A673 (cell line): ENCODE data around the gene STAG1. TPM values are rescaled to one million over a fixed set of nuclear protein-coding genes. Genes with fewer than 3 reads are reported as not detected.

Experiments used
- BruUV-seq: library from RNA; stranded (reverse); fragments of 400-500 nt; replicated peaks from 2 replicates; lab custom pipeline; 2021; lab: Mats Ljungman, UMichigan
- CTCF ChIA-PET: fragments of 300-600 bp; sonication (Branson Sonifier 250); formaldehyde crosslinking; loops from one replicate; lab custom pipeline; 2022; ENCODE audit warnings: antibody characterized with exemption; lab: Charles Lee
- POLR2A ChIA-PET: fragments of 300-600 bp; sonication (Branson Sonifier 250); formaldehyde crosslinking; loops from one replicate; lab custom pipeline; 2022; ENCODE audit warnings: antibody characterized with exemption; ENCODE audit not compliant: low non-redundant PET; lab: Charles Lee
- DNase-seq: peaks from one replicate; pipeline ENCODE4 v3.0.0-alpha.2; 2015; ENCODE audit warnings: low spot score
- H3K27ac ChIP-seq: fragments of 200-600 bp; sonication (generic); 2 replicates; pipeline ENCODE4 v1.5.1; 2016; ENCODE audit warnings: mixed run types, low read depth, mild to moderate bottlenecking, mixed read lengths, antibody characterized with exemption, low read length; ENCODE audit not compliant: poor library complexity, severe bottlenecking
- H3K27me3 ChIP-seq: fragments of 200-600 bp; sonication (generic); replicated peaks from 2 replicates; pipeline ENCODE4 v1.6.1; 2017; ENCODE audit warnings: mixed run types, low read depth, mild to moderate bottlenecking, mixed read lengths, antibody characterized with exemption, low read length; ENCODE audit not compliant: insufficient read depth, poor library complexity
- H3K36me3 ChIP-seq: fragments of 200-600 bp; sonication (generic); 2 replicates; pipeline ENCODE4 v1.6.1; 2016; ENCODE audit warnings: mixed run types, mild to moderate bottlenecking, mixed read lengths, antibody characterized with exemption, low read length; ENCODE audit not compliant: insufficient read depth, poor library complexity, severe bottlenecking
- H3K4me1 ChIP-seq: fragments of 200-600 bp; sonication (generic); 2 replicates; pipeline ENCODE4 v1.6.1; 2017; ENCODE audit warnings: mixed run types, mild to moderate bottlenecking, mixed read lengths, antibody characterized with exemption, low read length; ENCODE audit not compliant: insufficient read depth, poor library complexity, severe bottlenecking
- H3K4me3 ChIP-seq: fragments of 200-600 bp; sonication (generic); 2 replicates; pipeline ENCODE4 v1.5.1; 2016; ENCODE audit warnings: low read depth, mixed run types, mild to moderate bottlenecking, mixed read lengths, low read length; ENCODE audit not compliant: poor library complexity, severe bottlenecking
- H3K9me3 ChIP-seq: fragments of 200-600 bp; sonication (generic); 2 replicates; pipeline ENCODE4 v1.6.1; 2016; ENCODE audit warnings: mixed run types, low read depth, mild to moderate bottlenecking, mixed read lengths, antibody characterized with exemption, low read length; ENCODE audit not compliant: poor library complexity, severe bottlenecking
- EZH2 ChIP-seq: fragments of 200-600 bp; sonication (generic); IDR thresholded peaks from 2 replicates; pipeline ENCODE4 v1.6.1; 2017; ENCODE audit warnings: borderline replicate concordance, low read depth, mild to moderate bottlenecking, mixed read lengths, antibody characterized with exemption, low read length; ENCODE audit not compliant: poor library complexity, severe bottlenecking
- intact Hi-C: fragments of 100-400 bp; cut with micrococcal nuclease; formaldehyde crosslinking; loops from one replicate; pipeline ENCODE4 v1.10.0; 2022; ENCODE audit not compliant: unreplicated experiment
- total RNA-seq: library from RNA; stranded (reverse); gene quantifications from 2 replicates; pipeline ENCODE4 v1.2.3, GENCODE V29; 2021
- TF ChIP-seq, protein P1 (sequence below): fragments of 300-800, 200-600 bp; sonication (generic); conservative IDR thresholded peaks from 2 replicates; pipeline ENCODE4 v1.5.1; 2017; ENCODE audit warnings: low read depth, mild to moderate bottlenecking, antibody characterized with exemption, low read length, moderate library complexity, mixed read lengths

The STAG1 gene
- total RNA-seq, 1 experiment from 2014 or later, result 47.4 TPM

DNA sequence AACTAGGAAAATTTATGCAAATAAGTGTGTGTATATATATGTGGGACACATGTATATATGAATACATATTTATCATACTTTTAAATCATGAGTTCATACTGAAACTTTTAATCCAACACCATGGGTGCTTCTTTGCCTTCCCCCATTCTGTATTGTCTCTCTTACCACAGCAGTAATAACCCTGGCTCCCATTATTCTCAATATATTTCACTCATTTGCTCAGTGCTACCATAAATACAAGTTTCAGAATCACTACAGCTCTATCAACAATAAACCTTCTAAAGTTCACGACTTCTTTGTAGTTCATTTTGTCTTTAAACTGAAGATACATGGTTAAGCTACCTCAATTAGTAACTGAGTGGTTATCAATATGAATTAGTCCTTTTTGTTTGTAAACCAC lies 419.9 kb downstream of the STAG1 start:
- intact Hi-C loops, result no loop called here
- H3K4me1 ChIP-seq, result no peaks in the 10 kb centered on the region
- peaks cover 24% of the 10 kb centered on the region for H3K36me3 ChIP-seq
- POLR2A ChIA-PET, result no interaction called here
- no peaks in the 10 kb centered on the region for H3K27me3 ChIP-seq
- CTCF ChIA-PET, result no interaction called here
- no peak overlapping the region for H3K4me3 ChIP-seq
- BruUV-seq, result no TSS peak
- H3K27ac ChIP-seq, result no peak overlapping the region
- TF ChIP-seq, protein P1, sequence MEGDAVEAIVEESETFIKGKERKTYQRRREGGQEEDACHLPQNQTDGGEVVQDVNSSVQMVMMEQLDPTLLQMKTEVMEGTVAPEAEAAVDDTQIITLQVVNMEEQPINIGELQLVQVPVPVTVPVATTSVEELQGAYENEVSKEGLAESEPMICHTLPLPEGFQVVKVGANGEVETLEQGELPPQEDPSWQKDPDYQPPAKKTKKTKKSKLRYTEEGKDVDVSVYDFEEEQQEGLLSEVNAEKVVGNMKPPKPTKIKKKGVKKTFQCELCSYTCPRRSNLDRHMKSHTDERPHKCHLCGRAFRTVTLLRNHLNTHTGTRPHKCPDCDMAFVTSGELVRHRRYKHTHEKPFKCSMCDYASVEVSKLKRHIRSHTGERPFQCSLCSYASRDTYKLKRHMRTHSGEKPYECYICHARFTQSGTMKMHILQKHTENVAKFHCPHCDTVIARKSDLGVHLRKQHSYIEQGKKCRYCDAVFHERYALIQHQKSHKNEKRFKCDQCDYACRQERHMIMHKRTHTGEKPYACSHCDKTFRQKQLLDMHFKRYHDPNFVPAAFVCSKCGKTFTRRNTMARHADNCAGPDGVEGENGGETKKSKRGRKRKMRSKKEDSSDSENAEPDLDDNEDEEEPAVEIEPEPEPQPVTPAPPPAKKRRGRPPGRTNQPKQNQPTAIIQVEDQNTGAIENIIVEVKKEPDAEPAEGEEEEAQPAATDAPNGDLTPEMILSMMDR, result no peak
- no peak for TF ChIP-seq EZH2
- DNase-seq, result no peak
- no peaks in the 10 kb centered on the region for H3K9me3 ChIP-seq

GRCh38 chr3:136330900-136331299 lies 421.3 kb downstream of the STAG1 start:
- ChIA-PET CTCF (no interaction called here), POLR2A (no interaction called here)
- Histone ChIP-seq H3K4me3 (no peak overlapping the region), H3K9me3 (no peaks in the 10 kb centered on the region), H3K27me3 (no peaks in the 10 kb centered on the region), H3K4me1 (no peaks in the 10 kb centered on the region), H3K36me3 (peaks cover 26% of the 10 kb centered on the region), H3K27ac (no peak overlapping the region)
- no peak for TF ChIP-seq EZH2
- TF ChIP-seq, protein P1, result no peak
- intact Hi-C loops, result no loop called here
- DNase-seq, result no peak
- BruUV-seq, result no TSS peak

DNA sequence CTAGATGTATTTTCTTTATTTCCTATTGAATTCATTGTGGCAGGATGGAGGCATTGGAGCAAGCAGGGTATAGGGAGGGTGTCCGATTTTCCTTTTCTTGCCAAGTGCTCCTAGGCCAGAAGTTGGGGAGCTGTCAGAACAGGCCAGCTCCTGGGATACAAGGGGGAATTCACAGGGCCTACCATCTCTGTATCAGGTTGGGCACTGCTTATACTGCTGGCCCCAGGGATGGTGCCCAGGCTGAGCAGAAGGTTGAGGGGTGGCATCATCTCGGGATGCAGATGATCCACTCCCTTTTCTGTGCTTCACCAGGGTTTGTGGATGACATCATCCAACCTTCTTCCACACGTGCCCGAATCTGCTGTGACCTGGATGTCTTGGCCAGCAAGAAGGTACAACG lies 422.6 kb downstream of the STAG1 start:
- TF ChIP-seq EZH2, result no peak
- TF ChIP-seq, protein P1, result no peak
- Histone ChIP-seq H3K4me1 (no peaks in the 10 kb centered on the region), H3K9me3 (no peaks in the 10 kb centered on the region), H3K27me3 (no peaks in the 10 kb centered on the region), H3K27ac (no peak overlapping the region), H3K4me3 (no peak overlapping the region), H3K36me3 (peaks cover 22% of the 10 kb centered on the region)
- POLR2A ChIA-PET, result no interaction called here
- intact Hi-C loops, result no loop called here
- no TSS peak for BruUV-seq
- CTCF ChIA-PET, result no interaction called here
- DNase-seq, result no peak
